Mesenchymal stem cell (in vitro differentiated cells and primary cell): ENCODE results near the gene DHRS1.
A peak's percentile ranks its signal among the peaks of the same experiment; 100 is the strongest.

Experiments used
- DNase-seq: peaks from one replicate; pipeline ENCODE4 v3.0.0-alpha.2; 2013
- H2AFZ ChIP-seq: one replicate; pipeline ENCODE4 v1.6.1; 2013; ENCODE audit warnings: low read depth, mild to moderate bottlenecking, control low read depth, inconsistent platforms, low read length, moderate library complexity
- H2AK5ac ChIP-seq: 2 replicates; pipeline ENCODE4 v1.6.1; 2013; ENCODE audit warnings: low read length, moderate library complexity, mild to moderate bottlenecking, inconsistent platforms; ENCODE audit not compliant: severe bottlenecking
- H2BK120ac ChIP-seq: one replicate; pipeline ENCODE4 v1.6.1; 2013; ENCODE audit warnings: low read depth, mild to moderate bottlenecking, inconsistent platforms, low read length, moderate library complexity
- H2BK12ac ChIP-seq, 2 experiments: one replicate each; pipeline ENCODE4 v1.6.1; 2013; ENCODE audit warnings: inconsistent platforms in 2 of 2, low read length in 2 of 2, mild to moderate bottlenecking in 2 of 2, moderate library complexity in 2 of 2, control low read depth in 1 of 2
- H2BK15ac ChIP-seq: one replicate; pipeline ENCODE4 v1.6.1; 2013; ENCODE audit warnings: mild to moderate bottlenecking, low read depth, inconsistent platforms; ENCODE audit not compliant: poor library complexity, severe bottlenecking
- H2BK5ac ChIP-seq: 2 replicates; pipeline ENCODE4 v1.6.1; 2013; ENCODE audit warnings: low read depth, mild to moderate bottlenecking, low read length, control low read depth, inconsistent platforms; ENCODE audit not compliant: poor library complexity, severe bottlenecking
- H3K14ac ChIP-seq, 2 experiments: one replicate each; pipeline ENCODE4 v1.6.1; 2013; ENCODE audit warnings: inconsistent platforms in 2 of 2, low read length in 2 of 2, control low read depth in 1 of 2, mild to moderate bottlenecking in 1 of 2, moderate library complexity in 1 of 2
- H3K18ac ChIP-seq, 2 experiments: one replicate each; pipeline ENCODE4 v1.6.1; 2013; ENCODE audit warnings: inconsistent platforms in 2 of 2, low read length in 2 of 2, control low read depth in 1 of 2, low read depth in 1 of 2, mild to moderate bottlenecking in 1 of 2
- H3K23ac ChIP-seq, 2 experiments: one replicate each; pipeline ENCODE4 v1.6.1; 2013; ENCODE audit warnings: inconsistent platforms in 2 of 2, low read length in 2 of 2, mild to moderate bottlenecking in 2 of 2, moderate library complexity in 2 of 2, control low read depth in 1 of 2
- H3K27ac ChIP-seq: 2 replicates; pipeline ENCODE4 v1.5.1; 2013; ENCODE audit warnings: mild to moderate bottlenecking, moderate library complexity, low read length, control low read depth, inconsistent platforms; ENCODE audit not compliant: poor library complexity, severe bottlenecking
- H3K27me3 ChIP-seq, 2 experiments: 2 replicates each; pipeline versions ENCODE4 v1.6.1 to v1.7.0; 2013; ENCODE audit warnings: low read length in 2 of 2, mild to moderate bottlenecking in 2 of 2, moderate library complexity in 2 of 2, control low read depth in 1 of 2, inconsistent platforms in 1 of 2; ENCODE audit not compliant: control insufficient read depth in 1 of 2, insufficient read depth in 1 of 2
- H3K36me3 ChIP-seq, 2 experiments: 2 replicates each; pipeline versions ENCODE4 v1.6.1 to v1.7.0; 2013; ENCODE audit warnings: low read length in 2 of 2, control low read depth in 1 of 2, inconsistent platforms in 1 of 2, low read depth in 1 of 2, mild to moderate bottlenecking in 1 of 2; ENCODE audit not compliant: insufficient read depth in 2 of 2, control insufficient read depth in 1 of 2
- H3K4ac ChIP-seq, 2 experiments: one replicate each; pipeline ENCODE4 v1.6.1; 2013; ENCODE audit warnings: inconsistent platforms in 2 of 2, low read length in 2 of 2, mild to moderate bottlenecking in 2 of 2, moderate library complexity in 2 of 2, control low read depth in 1 of 2, low read depth in 1 of 2
- H3K4me1 ChIP-seq: 2 replicates; pipeline ENCODE4 v1.6.1; 2013; ENCODE audit warnings: low read depth, low read length, control low read depth; ENCODE audit not compliant: control insufficient read depth, insufficient read depth
- H3K4me2 ChIP-seq: 2 replicates; pipeline ENCODE4 v1.6.1; 2013; ENCODE audit warnings: low read length, mild to moderate bottlenecking, inconsistent platforms; ENCODE audit not compliant: poor library complexity, severe bottlenecking
- H3K4me3 ChIP-seq, 2 experiments: 2 replicates each; pipeline versions ENCODE4 v1.5.1 to v1.7.0; 2013; ENCODE audit warnings: low read length in 2 of 2, mild to moderate bottlenecking in 2 of 2, control low read depth in 1 of 2, low read depth in 1 of 2; ENCODE audit not compliant: insufficient read depth in 1 of 2
- H3K79me1 ChIP-seq: replicated peaks from 2 replicates; pipeline ENCODE4 v1.6.1; 2013; ENCODE audit warnings: mild to moderate bottlenecking, control low read depth, low read length, inconsistent platforms; ENCODE audit not compliant: poor library complexity, severe bottlenecking
- H3K9ac ChIP-seq: 2 replicates; pipeline ENCODE4 v1.7.0; 2013; ENCODE audit warnings: mild to moderate bottlenecking, low read length, moderate library complexity
- H3K9me3 ChIP-seq: 2 replicates; pipeline ENCODE4 v1.7.0; 2013; ENCODE audit warnings: mild to moderate bottlenecking, low read length; ENCODE audit not compliant: control insufficient read depth
- H4K8ac ChIP-seq: one replicate; pipeline ENCODE4 v1.6.1; 2013; ENCODE audit warnings: inconsistent platforms, mild to moderate bottlenecking, low read length, moderate library complexity
- H4K91ac ChIP-seq: one replicate; pipeline ENCODE4 v1.6.1; 2013; ENCODE audit warnings: mild to moderate bottlenecking, low read length, inconsistent platforms
- WGBS: methylation state at CpG from one replicate; pipeline ENCODE4 v1.1.7; 2013; ENCODE audit warnings: mixed read lengths; 5-methylcytosine and 5-hydroxymethylcytosine counted together

The DHRS1 gene

GRCh38 chr14:24271834-24272263 lies 27.7 kb downstream of the DHRS1 start:
- Histone ChIP-seq H3K4me2 (peak overlapping the region; percentile 88), H2BK12ac (no peak overlapping the region), H3K79me1 (peaks cover 38% of the 10 kb centered on the region), H4K8ac (peak overlapping the region; percentile 100), H3K27ac (no peak overlapping the region), H3K27me3 (no peaks in the 10 kb centered on the region), H3K14ac (no peak overlapping the region), H2BK15ac (no peak overlapping the region), H3K4me3 (peak overlapping the region; percentile 84 to 98), H3K9ac (peak overlapping the region; percentile 100), H3K4ac (peak overlapping the region in 1 of 2 experiments; percentile 22), H2AK5ac (no peak overlapping the region), H4K91ac (peak overlapping the region; percentile 77), H2BK5ac (no peak overlapping the region), H3K36me3 (peaks cover 34 to 35% of the 10 kb centered on the region in 2 experiments), H2AFZ (peak overlapping the region; percentile 72), H3K4me1 (peaks cover 6% of the 10 kb centered on the region), H2BK120ac (no peak overlapping the region), H3K9me3 (no peaks in the 10 kb centered on the region), H3K18ac (peak overlapping the region in 1 of 2 experiments; percentile 89), H3K23ac (no peak overlapping the region)
- WGBS: 14% methylated on average over 3 of the region's 3 CpGs
- no peak for DNase-seq

GRCh38 chr14:24271134-24271833 lies 28.3 kb downstream of the DHRS1 start, which contains the start of gene RABGGTA:
Gene RABGGTA (minus strand): TSS chr14:24271597. CDS start chr14:24271115, 482 bp downstream.
- Histone ChIP-seq H2BK120ac (peak within 1 kb of the TSS; percentile 97), H3K9me3 (no peaks in the 10 kb centered on the region), H3K14ac (peak within 1 kb of the TSS in 1 of 2 experiments; percentile 95), H3K27ac (peak within 1 kb of the TSS; percentile 90), H3K4me2 (peak within 1 kb of the TSS; percentile 88), H3K18ac (peak within 1 kb of the TSS; percentile 97 to 98), H2AK5ac (no peak within 1 kb of the TSS), H3K4me3 (peak within 1 kb of the TSS; percentile 84 to 98), H4K91ac (peak within 1 kb of the TSS; percentile 97), H3K23ac (peak within 1 kb of the TSS in 1 of 2 experiments; percentile 77), H3K27me3 (no peaks in the 10 kb centered on the region), H3K9ac (peak within 1 kb of the TSS; percentile 100), H3K4me1 (peaks cover 8% of the 10 kb centered on the region), H4K8ac (peak within 1 kb of the TSS; percentile 100), H2BK12ac (peak within 1 kb of the TSS in 1 of 2 experiments; percentile 10), H2AFZ (peak within 1 kb of the TSS; percentile 91), H2BK15ac (peak within 1 kb of the TSS; percentile 91), H2BK5ac (peak within 1 kb of the TSS; percentile 89), H3K36me3 (peaks cover 40 to 41% of the 10 kb centered on the region in 2 experiments), H3K79me1 (peaks cover 35% of the 10 kb centered on the region), H3K4ac (peak within 1 kb of the TSS; percentile 89 to 93)
- peak; percentile 85 for DNase-seq
- WGBS: 0% methylated on average over 46 of the region's 61 CpGs

- Histone ChIP-seq H3K27me3 (no peaks in the 10 kb centered on the region), H3K9me3 (no peaks in the 10 kb centered on the region), H3K4me1 (peaks cover 9% of the 10 kb centered on the region), H3K4me3 (peak overlapping the region; percentile 84 to 98), H2AK5ac (no peak overlapping the region), H3K23ac (no peak overlapping the region), H2AFZ (peak overlapping the region; percentile 91), H3K79me1 (peaks cover 33% of the 10 kb centered on the region), H2BK5ac (no peak overlapping the region), H4K8ac (peak overlapping the region; percentile 88), H3K36me3 (peaks cover 45 to 48% of the 10 kb centered on the region in 2 experiments), H3K4me2 (peak overlapping the region; percentile 78), H2BK120ac (no peak overlapping the region), H2BK12ac (peak overlapping the region in 1 of 2 experiments; percentile 10), H3K9ac (peak overlapping the region; percentile 100), H4K91ac (peak overlapping the region; percentile 87), H3K4ac (peak overlapping the region in 1 of 2 experiments; percentile 47), H3K27ac (peak overlapping the region; percentile 90), H2BK15ac (peak overlapping the region; percentile 4), H3K18ac (peak overlapping the region in 1 of 2 experiments; percentile 97), H3K14ac (no peak overlapping the region)
- 43% methylated on average over 13 of the region's 13 CpGs for WGBS
- DNase-seq: no peak
Observed at GRCh38 chr14:24270537-24271133, 28.9 kb downstream of the DHRS1 start.
